H1 (cell line): ENCODE measurements around the gene FMNL2. TPM values are rescaled to one million over a fixed set of nuclear protein-coding genes. Genes with fewer than 3 reads are reported as not detected.

Source experiments
- EGR1 ChIP-seq: IDR thresholded peaks from 2 replicates; pipeline ENCODE4 v1.6.1; 2011; ENCODE audit warnings: low read depth, low read length, borderline replicate concordance
- JUN ChIP-seq: IDR thresholded peaks from 2 replicates; pipeline ENCODE4 v1.6.1; 2011; ENCODE audit warnings: low read depth, mild to moderate bottlenecking, improper control_type of control experiment, low read length
- KDM5A ChIP-seq: fragments of 200-600 bp; IDR thresholded peaks from 2 replicates; pipeline ENCODE4 v1.7.1; 2012; ENCODE audit warnings: mild to moderate bottlenecking, low read length, inconsistent platforms, mixed read lengths
- PHF8 ChIP-seq: fragments of 200-600 bp; sonication (generic); conservative IDR thresholded peaks from 2 replicates; pipeline ENCODE4 v1.7.1; 2012; ENCODE audit warnings: low read depth, mild to moderate bottlenecking, inconsistent platforms, low read length, moderate library complexity
- POLR2A ChIP-seq, 2 experiments: IDR thresholded peaks; 1 replicate in 1 of 2; 2 replicates in 1 of 2; pipeline ENCODE4 v1.6.1; 2011; ENCODE audit warnings: low read depth in 2 of 2, low read length in 2 of 2, mild to moderate bottlenecking in 2 of 2; ENCODE audit errors: control extremely low read depth in 1 of 2
- SUZ12 ChIP-seq: fragments of 200-600 bp; sonication (generic); IDR thresholded peaks from 2 replicates; pipeline ENCODE4 v1.6.1; 2012; ENCODE audit warnings: mild to moderate bottlenecking, inconsistent platforms, low read length, moderate library complexity, mixed read lengths
- TAF1 ChIP-seq: IDR thresholded peaks from 2 replicates; pipeline ENCODE4 v1.6.1; 2011; ENCODE audit warnings: mild to moderate bottlenecking, low read depth, low read length
- polyA plus RNA-seq, 7 experiments: library from polyadenylated mRNA; depleted of rRNA in 3 of 7; stranded (reverse) in 5 of 7; unstranded in 2 of 7; fragments of >200 nt in 5 of 7; fragments of 200-250 nt in 2 of 7; gene quantifications; 1 replicate in 5 of 7; 2 replicates in 1 of 7; 4 replicates in 1 of 7; pipeline versions ENCODE4 v1.2.1 to v1.2.3, GENCODE V29; 2011 to 2013; ENCODE audit warnings: missing spikeins in 2 of 7, mixed read lengths in 2 of 7
- total RNA-seq: library from RNA; stranded (reverse); fragmentation: NEBNext Ultra II Directional; extraction: Animal tissue kit (Norgen Biotek cat#: 25700); gene quantifications from 2 replicates; pipeline ENCODE4 v1.2.1, GENCODE V29; 2021
- TF ChIP-seq, protein P1 (sequence below): IDR thresholded peaks from 2 replicates; pipeline ENCODE4 v1.6.1; 2012; ENCODE audit warnings: inconsistent platforms

Gene FMNL2
- total and polyA plus RNA-seq, 2 of the 8 experiments (the other 6 are each of a cell fraction or from before 2014, with no cell fraction given), result 15.5 to 45.1 TPM

DNA sequence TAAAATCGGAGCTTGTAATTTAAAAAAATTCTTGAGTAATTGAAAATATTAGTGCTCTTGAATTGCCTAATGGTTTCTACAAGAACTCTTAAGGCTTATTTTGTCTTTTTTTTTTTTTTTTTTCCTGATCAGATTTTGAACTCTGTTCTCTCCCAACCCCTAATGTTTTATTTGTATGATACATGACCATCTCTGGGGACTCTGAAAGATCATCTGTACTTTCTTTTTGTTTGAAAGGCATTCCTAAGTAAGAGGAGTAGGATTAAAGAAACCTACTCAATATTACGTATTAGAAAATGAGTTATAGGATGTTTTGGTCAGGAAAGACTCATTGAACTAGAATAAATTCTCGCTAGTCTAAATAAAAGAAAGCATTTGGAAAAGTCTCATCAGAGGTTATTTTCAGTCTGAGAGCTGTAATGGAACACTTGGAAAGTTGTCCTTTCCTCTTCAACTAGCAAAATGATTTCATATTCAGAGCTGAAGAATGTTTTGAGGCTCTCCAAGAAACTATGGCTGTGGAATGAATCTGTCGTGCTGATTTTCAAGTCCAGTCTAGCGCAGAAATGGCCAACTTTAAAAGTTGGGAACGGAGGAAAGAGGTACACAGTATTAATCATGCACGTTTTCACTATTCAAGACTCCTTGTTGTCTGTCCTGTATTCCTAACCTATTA, 199.6 kb downstream of the FMNL2 start (continued):
- TF ChIP-seq SUZ12 (no peak), TAF1 (no peak), EGR1 (no peak), KDM5A (no peak), PHF8 (no peak), POLR2A (IDR thresholded peaks at IDR 0.05; ENCODE audit: control extremely low read depth in 1 of 2, low read depth in 2 of 2, low read length in 2 of 2) (no peak), JUN (no peak)
- TF ChIP-seq, protein P1, sequence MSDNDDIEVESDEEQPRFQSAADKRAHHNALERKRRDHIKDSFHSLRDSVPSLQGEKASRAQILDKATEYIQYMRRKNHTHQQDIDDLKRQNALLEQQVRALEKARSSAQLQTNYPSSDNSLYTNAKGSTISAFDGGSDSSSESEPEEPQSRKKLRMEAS, result no peak
